GM12891 (cell line): Measurements from ENCODE around the gene CD160.
A peak's percentile ranks its signal among the peaks of the same experiment; 100 is the strongest.

ENCODE experiments used
- DNase-seq: peaks from one replicate; pipeline ENCODE4 v3.0.0; 2011; ENCODE audit warnings: low spot score; ENCODE audit not compliant: insufficient read length
- FAIRE-seq: peaks from 2 replicates; lab custom pipeline; 2011; peaks lifted over from hg19 to GRCh38; lab: Jason Lieb, UNC
- PAX5 ChIP-seq: IDR thresholded peaks from 2 replicates; pipeline ENCODE4 v1.6.1; 2011; ENCODE audit warnings: low read length, moderate library complexity, mild to moderate bottlenecking; ENCODE audit not compliant: insufficient read depth, severe bottlenecking
- POLR2A ChIP-seq: IDR thresholded peaks from 2 replicates; pipeline ENCODE4 v1.6.1; 2011; ENCODE audit warnings: low read depth, low read length, control low read depth
- POLR2AphosphoS5 ChIP-seq: IDR thresholded peaks from 2 replicates; pipeline ENCODE4 v1.6.1; 2011; ENCODE audit warnings: low read depth, low read length, control low read depth
- POU2F2 ChIP-seq: IDR thresholded peaks from 2 replicates; pipeline ENCODE4 v1.6.1; 2011; ENCODE audit warnings: low read depth, mild to moderate bottlenecking, control low read depth, low read length, moderate library complexity
- SPI1 ChIP-seq: IDR thresholded peaks from 2 replicates; pipeline ENCODE4 v1.6.1; 2011; ENCODE audit warnings: low read depth, low read length, control low read depth
- TAF1 ChIP-seq: IDR thresholded peaks from 2 replicates; pipeline ENCODE4 v1.6.1; 2011; ENCODE audit warnings: low read depth, low read length, control low read depth

The CD160 gene

GRCh38 chr1:145778146-145778540, 58.8 kb downstream of the CD160 start:
- DNase-seq (no peak), FAIRE-seq (no peak)
- no peak for TF ChIP-seq PAX5
- no peak for TF ChIP-seq SPI1
- TF ChIP-seq POLR2AphosphoS5, result no peak
- no peak for TF ChIP-seq POU2F2
- no peak for TF ChIP-seq TAF1
- no peak for TF ChIP-seq POLR2A

DNA sequence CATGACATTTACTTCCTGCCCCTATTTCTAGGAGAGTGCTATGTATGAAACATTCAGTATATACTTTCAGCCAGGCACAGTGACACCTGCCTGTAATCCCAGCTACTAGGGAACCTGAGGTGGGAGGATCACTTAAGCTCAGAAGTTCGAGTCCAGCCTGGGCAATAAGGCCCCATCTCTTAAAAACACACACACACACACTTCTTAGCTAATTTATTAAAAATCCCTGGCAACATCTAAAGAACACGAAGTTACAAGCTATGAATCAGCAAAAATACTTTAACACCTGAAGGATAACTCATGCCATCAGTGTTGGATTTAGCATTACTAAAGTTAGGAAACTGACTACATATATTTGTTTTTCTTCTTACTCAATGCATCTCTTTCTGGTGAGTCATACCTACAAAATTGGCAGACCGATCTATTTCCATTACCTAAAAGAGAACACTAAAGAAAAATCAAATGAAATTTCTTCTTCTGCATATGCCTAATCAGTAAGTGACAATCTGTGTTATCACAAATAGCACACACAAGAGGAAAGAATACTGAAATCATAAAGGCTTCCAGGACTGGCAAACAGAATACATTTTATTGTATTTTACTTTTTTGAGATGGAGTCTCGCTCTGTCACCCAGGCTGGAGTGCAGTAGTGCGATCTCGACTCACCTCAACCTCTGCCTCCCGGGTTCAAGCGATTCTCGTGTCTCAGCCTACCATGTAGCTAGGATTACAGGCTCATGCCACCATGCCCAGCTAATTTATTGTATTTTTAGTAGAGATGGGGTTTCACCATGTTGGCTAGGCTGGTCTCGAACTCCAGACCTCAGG, 63.2 kb downstream of the CD160 start:
- TF ChIP-seq PAX5 (no peak), POLR2AphosphoS5 (no peak), POU2F2 (no peak), TAF1 (no peak), POLR2A (no peak), SPI1 (no peak)
- FAIRE-seq (no peak), DNase-seq (no peak)

- FAIRE-seq (peak; percentile 9), DNase-seq (no peak)
- TF ChIP-seq POLR2AphosphoS5 (no peak), POU2F2 (no peak), POLR2A (no peak), TAF1 (no peak), PAX5 (no peak), SPI1 (no peak)
Measured at GRCh38 chr1:145784409-145784808, 65.1 kb downstream of the CD160 start.

GRCh38 chr1:145785547-145785946, 66.2 kb downstream of the CD160 start:
- FAIRE-seq, result no peak
- no peak for DNase-seq

DNA sequence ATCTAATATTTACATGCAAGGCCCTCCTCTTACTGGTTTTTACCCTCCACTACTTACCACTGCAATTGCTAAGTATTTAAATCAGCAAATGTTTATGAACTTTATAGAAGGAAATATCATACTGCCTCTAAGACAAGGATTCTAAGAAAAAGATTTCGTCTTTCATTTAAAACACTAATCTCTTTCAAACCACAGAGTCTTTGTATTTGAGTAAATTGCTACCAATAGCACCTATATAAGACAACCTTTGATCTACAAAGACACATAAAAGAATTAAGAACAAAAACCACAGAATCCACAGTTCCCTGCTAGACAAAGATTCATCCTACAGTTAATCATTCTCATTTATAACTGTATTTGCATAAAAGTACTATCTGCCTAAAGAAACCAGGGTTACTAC, 67.0 kb downstream of the CD160 start:
- TF ChIP-seq SPI1 (no peak), TAF1 (no peak), POU2F2 (no peak), POLR2AphosphoS5 (no peak), POLR2A (no peak), PAX5 (no peak)
- DNase-seq (no peak), FAIRE-seq (no peak)

More at GRCh38 chr1:145785547-145785946, 66.2 kb downstream of the CD160 start:
- no peak for TF ChIP-seq POLR2AphosphoS5
- TF ChIP-seq PAX5, result no peak
- no peak for TF ChIP-seq SPI1
- TF ChIP-seq POLR2A, result no peak
- TF ChIP-seq TAF1, result no peak
- TF ChIP-seq POU2F2, result no peak

DNA sequence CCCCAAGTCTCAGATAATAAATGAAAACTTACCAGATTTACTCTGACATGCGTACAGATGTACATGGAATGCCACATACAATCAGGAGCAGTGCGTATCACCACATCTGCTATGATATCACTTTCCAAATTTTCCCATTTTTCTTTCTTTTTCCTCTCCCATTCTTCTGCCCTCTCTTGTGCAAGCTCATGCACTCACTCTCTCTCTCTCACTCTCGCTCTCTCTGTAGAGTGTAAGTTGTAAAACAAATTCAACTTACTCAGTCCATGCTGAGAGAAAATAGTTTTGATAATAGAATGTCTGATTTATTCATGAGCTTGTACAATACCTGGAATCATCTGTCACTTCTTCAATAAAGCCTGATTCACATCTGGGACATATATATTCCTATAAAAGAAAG, 69.3 kb downstream of the CD160 start:
- no peak for TF ChIP-seq POLR2AphosphoS5
- TF ChIP-seq SPI1, result no peak
- TF ChIP-seq TAF1, result no peak
- no peak for TF ChIP-seq PAX5
- no peak for TF ChIP-seq POU2F2
- TF ChIP-seq POLR2A, result no peak
- no peak for FAIRE-seq
- no peak for DNase-seq
